Measurements from ENCODE around the gene COMMD8.
A peak's percentile ranks its signal among the peaks of the same experiment; 100 is the strongest.

GRCh38 chr4:47485047-47485692 is 21.7 kb upstream of the COMMD8 start, which contains the start of gene ATP10D:
- no peak for TF ChIP-seq EZH2 (IDR thresholded peaks at IDR 0.05)
- TF ChIP-seq POLR2AphosphoS5 (IDR thresholded peaks at IDR 0.05; ENCODE audit: borderline replicate concordance, low read depth, low read length), result peak; percentile 83
- TF ChIP-seq FOXP2 (optimal IDR thresholded peaks at IDR 0.05; ENCODE audit: control extremely low read depth, extremely low read length, insufficient read depth), result no peak

Data from SK-N-MC (cell line).